Upper lobe of left lung (tissue), 6 donors: ENCODE measurements around the gene CCNK. TPM values are rescaled to one million over a fixed set of nuclear protein-coding genes. Genes with fewer than 3 reads are reported as not detected.

ENCODE experiments used
- ATAC-seq, 2 donors: fragments of 200-7000 bp; cut with Tn5 transposase; one replicate each; pipeline ENCODE4 v1.9.1; 2022; ENCODE audit warnings: mild to moderate bottlenecking in 2 of 2, moderate library complexity in 2 of 2; ENCODE audit not compliant: low FRiP score in 2 of 2
- DNase-seq, 2 donors: peaks; one replicate each; pipeline ENCODE4 v3.0.0-alpha.2; 2019 to 2020
- H3K27ac ChIP-seq, 4 donors: fragments of 200-600 bp; sonication (generic); one replicate each; pipeline ENCODE4 v1.5.1; 2016 to 2019
- H3K27me3 ChIP-seq, 4 donors: fragments of 200-600 bp; sonication (generic); one replicate each; pipeline ENCODE4 v1.5.1; 2017 to 2019
- H3K36me3 ChIP-seq, 4 donors: fragments of 200-600 bp; sonication (generic); one replicate each; pipeline ENCODE4 v1.5.1; 2016 to 2019
- H3K4me1 ChIP-seq, 4 donors: fragments of 200-600 bp; sonication (generic); one replicate each; pipeline ENCODE4 v1.5.1; 2018 to 2019
- H3K4me3 ChIP-seq, 4 donors: fragments of 200-600 bp; sonication (generic); one replicate each; pipeline ENCODE4 v1.5.1; 2017 to 2019; ENCODE audit warnings: mild to moderate bottlenecking in 2 of 4, moderate library complexity in 1 of 4
- H3K9me3 ChIP-seq, 4 donors: fragments of 200-600 bp; sonication (generic); one replicate each; pipeline ENCODE4 v1.5.1; 2018 to 2019
- EP300 ChIP-seq, 4 donors: sonication (generic); formaldehyde crosslinking; IDR thresholded peaks; one replicate each; pipeline ENCODE4 v1.5.1; 2017; ENCODE audit warnings: antibody characterized with exemption in 4 of 4, control low read depth in 2 of 4
- POLR2A ChIP-seq, 4 donors: fragments of 450-650 bp; IDR thresholded peaks; one replicate each; pipeline ENCODE4 v1.5.1; 2016 to 2017; ENCODE audit warnings: antibody characterized with exemption in 4 of 4, mild to moderate bottlenecking in 2 of 4
- POLR2AphosphoS5 ChIP-seq, 2 donors: sonication (generic); formaldehyde crosslinking; IDR thresholded peaks; one replicate each; pipeline ENCODE4 v1.5.1; 2017; ENCODE audit warnings: antibody characterized with exemption in 2 of 2
- WGBS, 2 donors: methylation state at CpG; one replicate each; pipeline ENCODE4 v1.1.5; 2017 to 2018; 5-methylcytosine and 5-hydroxymethylcytosine counted together
- total RNA-seq, 6 donors: library from RNA; depleted of rRNA in 4 of 6; stranded (reverse); fragments of >200 nt in 4 of 6; gene quantifications; one replicate each; pipeline versions ENCODE4 v1.1.0 to v1.2.1, GENCODE V29; 2016 to 2021
- TF ChIP-seq, protein P1 (sequence below), 6 experiments: fragments of 450-650 bp in 4 of 6; fragments of 200-600 bp in 2 of 6; sonication (generic) in 2 of 6; IDR thresholded peaks; one replicate each; pipeline ENCODE4 v1.5.1; 2016 to 2019; ENCODE audit warnings: antibody characterized with exemption in 6 of 6
- donor health status: DM: no; HTN: no; CAD: no; lungs with moderate emphysema.
- donor health status: DM: no; HTN: yes; CAD: no; lungs with severe emphysema.

Gene CCNK
- total RNA-seq, 6 donors from 2014 or later: 29.8 to 51.1 (median 44.0) TPM

DNA sequence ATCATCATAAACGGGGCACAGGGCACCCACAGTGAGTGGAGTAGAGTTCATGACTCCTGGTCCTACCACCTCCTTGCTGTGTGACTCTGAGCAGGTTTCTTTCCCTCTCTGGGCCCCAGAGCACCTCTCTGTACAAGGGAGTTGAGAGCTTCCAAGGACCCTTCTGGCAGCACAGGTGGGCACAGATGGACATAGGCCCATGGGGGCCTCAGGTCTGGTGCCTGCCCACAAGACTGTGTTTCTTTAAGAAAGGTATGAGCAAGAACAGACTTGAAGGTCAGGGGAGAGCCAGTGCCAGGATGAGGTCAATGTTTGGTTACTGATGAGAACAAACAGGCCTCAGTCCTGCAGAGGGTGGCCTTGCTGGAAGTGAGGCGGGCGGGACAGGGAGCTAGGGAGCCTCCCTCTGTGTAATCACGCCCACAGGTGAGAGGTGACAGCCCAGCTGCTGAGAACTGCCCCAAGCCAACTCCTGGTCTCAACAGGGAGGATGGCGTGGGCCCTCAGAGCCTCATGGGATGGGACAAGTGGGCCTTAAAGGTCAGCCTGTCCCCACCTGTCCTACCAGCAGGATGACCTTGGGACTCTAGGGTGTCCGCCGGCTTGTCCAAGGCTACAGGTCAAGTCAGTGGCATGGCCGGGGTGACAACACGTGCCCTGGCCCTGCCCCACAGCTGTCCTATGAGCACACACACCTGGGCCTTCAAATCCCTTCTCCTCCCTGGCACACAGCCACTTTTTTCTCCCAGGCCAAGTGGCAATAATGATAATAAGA lies 73.7 kb downstream of the CCNK start:
- WGBS, 2 donors: 66 to 80% methylated on average over 8 to 9 of the region's 9 CpGs
- no peak overlapping the region for H3K4me3 ChIP-seq
- TF ChIP-seq POLR2AphosphoS5 (IDR thresholded peaks at IDR 0.05): no peak
- TF ChIP-seq EP300 (IDR thresholded peaks at IDR 0.05): no peak
- no peak for TF ChIP-seq POLR2A (IDR thresholded peaks at IDR 0.05)
- TF ChIP-seq, protein P1, sequence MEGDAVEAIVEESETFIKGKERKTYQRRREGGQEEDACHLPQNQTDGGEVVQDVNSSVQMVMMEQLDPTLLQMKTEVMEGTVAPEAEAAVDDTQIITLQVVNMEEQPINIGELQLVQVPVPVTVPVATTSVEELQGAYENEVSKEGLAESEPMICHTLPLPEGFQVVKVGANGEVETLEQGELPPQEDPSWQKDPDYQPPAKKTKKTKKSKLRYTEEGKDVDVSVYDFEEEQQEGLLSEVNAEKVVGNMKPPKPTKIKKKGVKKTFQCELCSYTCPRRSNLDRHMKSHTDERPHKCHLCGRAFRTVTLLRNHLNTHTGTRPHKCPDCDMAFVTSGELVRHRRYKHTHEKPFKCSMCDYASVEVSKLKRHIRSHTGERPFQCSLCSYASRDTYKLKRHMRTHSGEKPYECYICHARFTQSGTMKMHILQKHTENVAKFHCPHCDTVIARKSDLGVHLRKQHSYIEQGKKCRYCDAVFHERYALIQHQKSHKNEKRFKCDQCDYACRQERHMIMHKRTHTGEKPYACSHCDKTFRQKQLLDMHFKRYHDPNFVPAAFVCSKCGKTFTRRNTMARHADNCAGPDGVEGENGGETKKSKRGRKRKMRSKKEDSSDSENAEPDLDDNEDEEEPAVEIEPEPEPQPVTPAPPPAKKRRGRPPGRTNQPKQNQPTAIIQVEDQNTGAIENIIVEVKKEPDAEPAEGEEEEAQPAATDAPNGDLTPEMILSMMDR (IDR thresholded peaks at IDR 0.05): no peak
- DNase-seq (peak in 1 of 2 donors; percentile 85), ATAC-seq (peak in 1 of 2 donors; percentile 20)
- H3K27ac ChIP-seq: peak overlapping the region in 1 of 4 donors; percentile 24
- H3K4me1 ChIP-seq: peaks cover 4 to 28% (median 8%) of the 10 kb centered on the region in 4 donors
- no peaks in the 10 kb centered on the region for H3K27me3 ChIP-seq
- H3K36me3 ChIP-seq: no peaks in the 10 kb centered on the region
- H3K9me3 ChIP-seq: no peaks in the 10 kb centered on the region

DNA sequence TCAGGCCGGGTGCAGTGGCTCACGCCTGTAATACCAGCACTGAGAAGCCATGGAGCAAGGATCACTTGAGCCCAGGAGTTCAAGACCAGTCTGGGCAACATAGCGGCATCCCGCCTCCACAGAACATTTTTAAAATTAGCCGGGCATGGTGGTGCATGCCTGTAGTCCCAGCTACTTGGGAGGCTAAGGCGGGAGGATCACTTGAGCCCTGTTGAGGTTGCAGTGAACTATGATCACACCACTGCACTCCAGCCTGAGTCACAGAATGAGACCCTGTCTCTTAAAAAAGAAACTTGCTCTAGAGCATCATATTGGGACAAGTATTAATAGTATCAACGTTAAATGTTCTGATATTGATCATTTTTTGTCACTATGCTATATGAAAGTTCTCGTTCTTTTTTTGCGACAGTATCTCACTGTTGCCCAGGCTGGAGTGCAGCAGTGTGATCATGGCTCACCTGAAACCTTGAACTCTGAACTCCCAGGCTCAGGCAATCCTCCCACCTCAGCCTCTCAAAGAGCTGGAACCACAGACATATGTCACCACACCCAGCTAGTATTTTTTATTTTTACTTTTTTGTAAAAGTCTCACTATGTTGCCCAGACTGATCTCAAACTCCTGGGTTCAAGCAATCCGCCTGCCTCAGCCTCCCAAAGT lies 75.1 kb downstream of the CCNK start:
- no peaks in the 10 kb centered on the region for H3K9me3 ChIP-seq
- ATAC-seq: no peak
- TF ChIP-seq POLR2A (IDR thresholded peaks at IDR 0.05) (no peak), EP300 (IDR thresholded peaks at IDR 0.05) (no peak), POLR2AphosphoS5 (IDR thresholded peaks at IDR 0.05) (no peak)
- TF ChIP-seq, protein P1 (IDR thresholded peaks at IDR 0.05): no peak
- no peak overlapping the region for H3K27ac ChIP-seq
- no peak overlapping the region for H3K4me3 ChIP-seq
- DNase-seq: no peak
- 95 to 96% methylated on average over 7 to 10 of the region's 10 CpGs for WGBS, 2 donors
- peaks cover 9 to 32% (median 10%) of the 10 kb centered on the region in 4 donors for H3K4me1 ChIP-seq
- no peaks in the 10 kb centered on the region for H3K27me3 ChIP-seq
- H3K36me3 ChIP-seq: no peaks in the 10 kb centered on the region

DNA sequence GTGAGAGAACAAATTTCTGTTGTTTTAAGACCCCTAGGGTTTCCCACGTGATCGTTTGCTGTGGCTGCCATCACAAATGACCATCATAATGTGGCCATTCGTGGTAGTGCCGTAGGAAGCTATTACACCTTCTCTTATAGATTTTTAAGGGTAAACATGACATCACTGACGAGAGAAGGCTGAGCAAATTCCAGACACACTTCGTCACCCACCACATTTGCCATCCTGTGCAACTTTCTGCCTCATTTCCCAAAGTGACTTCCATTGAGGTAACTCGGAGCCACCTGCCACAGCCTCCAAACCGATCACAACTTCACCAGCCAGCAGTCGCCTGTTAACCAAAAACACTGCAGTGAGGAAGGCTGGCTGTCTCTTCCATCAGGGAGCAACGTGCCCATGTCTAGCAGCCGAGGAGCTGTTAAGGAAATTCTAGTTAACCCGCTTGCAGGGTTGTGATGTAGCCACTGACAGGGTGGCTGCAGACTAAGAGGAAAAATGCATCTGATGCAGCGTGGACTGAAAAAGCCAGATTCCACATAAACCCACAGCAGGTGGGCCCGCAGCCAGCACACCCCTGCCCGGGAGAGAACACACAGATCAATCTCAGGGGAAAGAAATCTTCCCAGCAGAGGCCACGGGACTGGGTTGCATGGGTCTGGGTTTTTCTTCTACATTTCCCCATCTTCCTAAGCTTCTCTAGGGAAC lies 78.2 kb downstream of the CCNK start:
- Histone ChIP-seq H3K9me3 (no peaks in the 10 kb centered on the region), H3K27me3 (no peaks in the 10 kb centered on the region), H3K4me1 (peaks cover 25 to 37% (median 27%) of the 10 kb centered on the region in 4 donors), H3K4me3 (no peak overlapping the region), H3K36me3 (no peaks in the 10 kb centered on the region), H3K27ac (no peak overlapping the region)
- ATAC-seq (no peak), DNase-seq (no peak)
- whole genome bisulfite sequencing, 2 donors: 87 to 92% methylated on average over 16 of the region's 16 CpGs
- TF ChIP-seq POLR2AphosphoS5 (IDR thresholded peaks at IDR 0.05) (no peak), EP300 (IDR thresholded peaks at IDR 0.05) (no peak), POLR2A (IDR thresholded peaks at IDR 0.05) (no peak)
- TF ChIP-seq, protein P1 (IDR thresholded peaks at IDR 0.05): no peak

DNA sequence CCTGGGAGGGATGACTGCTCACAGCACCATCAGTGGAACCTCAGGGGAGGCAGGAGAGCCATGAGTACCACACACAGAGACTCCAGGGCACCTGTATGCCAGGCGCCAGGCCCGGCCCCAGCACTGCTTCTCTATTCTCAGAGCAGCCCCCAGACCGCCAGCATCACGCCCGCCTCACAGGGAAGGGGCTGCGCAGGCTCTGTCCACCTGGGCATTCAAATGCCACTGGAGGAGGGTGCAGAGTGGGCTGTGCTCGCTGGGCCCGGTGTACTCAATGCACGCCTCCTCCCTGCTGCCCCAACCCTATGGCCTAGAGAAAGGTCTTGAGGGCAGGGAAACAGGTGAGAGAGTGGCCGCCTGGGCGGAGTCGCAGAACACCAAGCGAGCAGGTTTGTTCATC lies 79.2 kb downstream of the CCNK start:
- H3K4me1 ChIP-seq: peaks cover 23 to 37% (median 33%) of the 10 kb centered on the region in 4 donors
- TF ChIP-seq POLR2AphosphoS5 (IDR thresholded peaks at IDR 0.05) (no peak), EP300 (IDR thresholded peaks at IDR 0.05) (no peak), POLR2A (IDR thresholded peaks at IDR 0.05) (no peak)
- TF ChIP-seq, protein P1 (IDR thresholded peaks at IDR 0.05): no peak
- H3K36me3 ChIP-seq: no peaks in the 10 kb centered on the region
- H3K9me3 ChIP-seq: no peaks in the 10 kb centered on the region
- H3K27ac ChIP-seq: peak overlapping the region in 2 of 4 donors; percentile 36 to 48
- 92 to 96% methylated on average over 7 to 13 of the region's 13 CpGs for WGBS, 2 donors
- DNase-seq: peak in 1 of 2 donors; percentile 60
- H3K4me3 ChIP-seq: no peak overlapping the region
- no peak for ATAC-seq
- no peaks in the 10 kb centered on the region for H3K27me3 ChIP-seq
